Dedifferentiated amniotic fluid mesenchymal stem cell (primary cell): Measurements from ENCODE around the gene EPRS1.
"Not testable (repeated sequence)": the region's sequence is repeated elsewhere in the genome, so short reads cannot be mapped to it uniquely, and the experiment has no call there.

Experiments
- DNase-seq: peaks from one replicate; pipeline ENCODE4 v3.0.0-alpha.2; 2016; ENCODE audit errors: extremely low spot score

Gene EPRS1

GRCh38 chr1:220046052-220046930, at the start of gene EPRS1:
Gene EPRS1 (minus strand): TSS chr1:220046505. CDS start chr1:220046388, 117 bp downstream.
- peak; percentile 96 for DNase-seq

- no peak for DNase-seq
Observed at GRCh38 chr1:220094016-220094911, 48.0 kb upstream of the EPRS1 start, which contains the start of gene IARS2. Gene IARS2 (plus strand): TSS chr1:220094132. CDS start chr1:220094217, 85 bp downstream.

- DNase-seq = peak; percentile 77
Observed at GRCh38 chr1:220093361-220094015, 47.2 kb upstream of the EPRS1 start.

DNA sequence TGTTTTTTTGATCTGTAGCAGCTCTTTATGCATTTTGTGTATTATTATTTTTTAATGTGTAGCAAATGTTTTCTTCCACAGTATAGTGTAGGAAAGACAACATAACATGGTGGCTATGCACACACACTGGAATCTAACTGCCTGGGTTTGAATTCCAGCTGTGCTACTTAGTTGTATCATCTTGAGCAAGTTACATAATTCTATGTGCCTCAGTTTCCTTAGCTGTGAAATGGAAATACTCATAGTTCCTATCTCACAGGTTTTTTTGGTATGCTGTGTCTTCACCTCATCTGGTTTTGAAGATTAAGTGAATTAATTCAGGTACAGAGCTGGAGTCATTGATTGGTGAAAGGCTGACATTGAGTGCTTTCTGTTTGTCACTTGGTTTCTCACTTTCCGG, 46.4 kb upstream of the EPRS1 start:
- DNase-seq = no peak

- DNase-seq = peak; percentile 96
Observed at GRCh38 chr1:220089650-220090556, 43.6 kb upstream of the EPRS1 start, which contains the start of gene BPNT1. Gene BPNT1 (minus strand): TSS chr1:220089788. CDS start chr1:220079846, 9,942 bp downstream.

DNA sequence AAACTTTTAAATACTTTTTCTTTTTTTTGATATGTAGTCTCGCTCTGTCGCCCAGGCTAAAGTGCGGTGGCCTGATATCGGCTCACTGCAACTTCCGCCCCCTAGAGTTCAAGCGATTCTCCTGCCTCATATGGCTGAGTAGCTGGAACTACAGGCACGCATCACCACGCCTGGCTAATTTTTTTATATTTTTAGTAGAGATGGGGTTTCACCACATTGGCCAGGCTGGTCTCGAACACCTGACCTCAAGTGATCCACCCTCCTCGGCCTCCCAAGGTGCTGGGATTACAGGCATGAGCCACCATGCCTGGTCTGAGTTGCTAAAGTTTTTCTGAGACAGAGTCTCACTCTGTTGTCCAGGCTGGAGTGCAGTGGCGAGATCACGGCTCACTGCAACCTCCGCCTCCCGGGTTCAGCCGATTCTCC, 40.0 kb upstream of the EPRS1 start:
- not testable (repeated sequence) for DNase-seq

GRCh38 chr1:220084460-220084859, 38.2 kb upstream of the EPRS1 start:
- DNase-seq = no peak

DNA sequence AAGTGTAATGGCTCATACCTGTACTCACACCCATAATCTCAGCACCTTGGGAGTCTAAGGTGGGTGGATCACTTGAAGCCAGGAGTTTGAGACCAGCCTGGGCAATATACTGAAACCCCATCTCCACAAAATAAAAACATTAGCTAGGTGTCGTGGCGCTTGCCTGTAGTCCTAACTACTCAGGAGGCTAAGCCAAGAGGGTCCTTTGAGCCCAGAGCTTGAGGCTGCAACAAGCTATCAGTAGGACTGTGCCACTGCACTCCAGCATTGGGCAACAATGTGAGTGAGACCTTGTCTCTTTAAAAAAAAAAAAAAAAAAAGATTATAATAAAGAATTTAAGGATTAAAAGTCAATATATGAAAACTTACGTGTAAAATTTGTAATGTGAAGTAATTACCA, 31.6 kb upstream of the EPRS1 start:
- no peak for DNase-seq

DNA sequence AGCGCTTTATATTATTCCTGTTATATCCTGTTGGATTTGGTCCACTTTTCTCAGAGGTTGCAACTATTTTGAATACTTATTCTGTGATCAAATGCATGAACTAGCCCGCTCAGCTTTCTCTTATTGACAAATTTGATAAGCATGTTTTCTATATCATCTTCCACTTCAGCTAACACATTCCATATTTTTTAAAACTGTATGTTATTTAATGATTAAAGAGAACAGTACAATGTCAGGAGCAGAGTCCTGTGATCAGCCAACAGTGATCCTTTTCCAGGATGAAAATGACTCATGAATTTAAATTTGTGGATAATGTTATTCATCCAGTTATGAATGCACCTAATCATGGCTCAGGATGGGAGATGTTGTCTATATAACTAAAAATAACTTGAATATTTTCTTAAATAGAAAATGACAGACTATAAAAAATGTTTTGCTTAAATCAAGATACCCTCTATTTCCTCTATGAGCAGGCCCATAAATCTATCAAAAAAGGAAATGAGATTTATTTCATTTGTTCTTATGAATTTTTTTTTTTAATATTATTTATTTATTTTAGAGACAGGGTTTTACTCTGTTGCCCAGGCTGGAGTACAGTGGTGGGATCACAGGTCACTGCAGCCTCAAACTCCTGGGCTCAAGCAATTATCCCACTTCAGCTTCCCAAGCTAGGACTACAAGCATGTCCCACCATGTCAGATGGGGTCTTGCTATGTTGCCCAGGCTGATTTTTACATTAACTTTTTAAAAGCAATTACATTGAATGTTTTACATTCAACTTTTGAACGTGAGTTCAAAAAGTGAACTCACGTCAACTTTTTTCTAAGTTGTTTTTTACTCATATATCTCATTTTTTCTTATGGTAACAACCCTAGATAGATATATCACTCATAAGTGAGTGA, 30.8 kb upstream of the EPRS1 start:
- no peak for DNase-seq

- DNase-seq = no peak
Observed at GRCh38 chr1:220067269-220068204, 21.2 kb upstream of the EPRS1 start.

GRCh38 chr1:220062629-220063028, 16.3 kb upstream of the EPRS1 start:
- no peak for DNase-seq

GRCh38 chr1:220060876-220061275, 14.6 kb upstream of the EPRS1 start:
- no peak for DNase-seq

DNA sequence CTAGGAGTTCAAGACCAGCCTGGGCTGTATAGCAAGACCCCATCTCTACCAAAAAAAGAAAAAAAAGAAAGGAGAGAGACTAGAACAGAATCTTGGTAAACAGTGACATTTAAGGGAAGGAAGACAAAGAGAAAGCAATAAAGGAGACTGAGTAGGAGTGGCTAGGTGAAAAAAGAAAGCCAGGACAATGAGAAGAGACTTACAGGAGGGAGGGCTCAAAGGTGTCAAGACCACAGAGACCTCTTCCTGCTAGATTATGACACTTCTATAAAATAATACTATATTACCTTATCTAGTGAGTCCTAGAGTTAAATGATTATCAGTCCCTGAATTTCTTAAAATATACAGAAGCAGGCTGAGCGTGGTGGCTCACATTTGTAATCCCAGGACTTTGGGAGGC, 10.1 kb upstream of the EPRS1 start:
- no peak for DNase-seq

DNA sequence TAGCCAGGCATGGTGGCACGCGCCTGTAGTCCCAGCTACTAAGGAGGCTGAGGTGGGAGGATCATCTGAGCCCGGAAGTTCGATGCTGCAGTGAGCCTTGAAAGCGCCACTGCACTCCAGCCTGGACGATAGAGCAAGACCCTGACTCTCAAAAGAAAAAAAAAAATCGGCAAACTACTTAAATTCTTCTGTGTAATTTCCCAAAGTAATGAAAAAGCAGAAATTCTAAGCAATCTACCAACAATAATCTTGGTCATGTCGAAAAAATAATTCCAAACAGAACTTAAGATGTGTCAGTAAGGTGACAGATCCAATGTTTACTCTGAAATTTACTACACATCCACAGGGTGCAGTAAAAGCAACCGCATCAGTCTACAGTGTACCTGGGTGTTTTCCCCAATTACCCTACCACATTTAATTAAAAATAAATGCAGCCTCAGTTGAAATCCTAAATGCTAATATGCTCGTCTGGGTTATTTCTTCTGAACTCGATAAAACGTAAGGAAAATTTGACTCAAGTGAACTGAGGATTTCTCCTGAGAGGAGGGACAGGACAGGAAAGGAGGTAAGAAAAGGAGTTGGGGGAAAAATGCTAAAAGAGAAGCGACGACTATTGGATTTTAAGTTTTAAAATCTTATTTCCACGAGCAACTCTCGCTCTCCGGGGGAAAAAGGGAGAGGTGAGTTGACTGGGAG, 801 bp downstream of the EPRS1 start:
- DNase-seq = no peak

GRCh38 chr1:220044678-220045355, 1.5 kb downstream of the EPRS1 start:
- no peak for DNase-seq

DNA sequence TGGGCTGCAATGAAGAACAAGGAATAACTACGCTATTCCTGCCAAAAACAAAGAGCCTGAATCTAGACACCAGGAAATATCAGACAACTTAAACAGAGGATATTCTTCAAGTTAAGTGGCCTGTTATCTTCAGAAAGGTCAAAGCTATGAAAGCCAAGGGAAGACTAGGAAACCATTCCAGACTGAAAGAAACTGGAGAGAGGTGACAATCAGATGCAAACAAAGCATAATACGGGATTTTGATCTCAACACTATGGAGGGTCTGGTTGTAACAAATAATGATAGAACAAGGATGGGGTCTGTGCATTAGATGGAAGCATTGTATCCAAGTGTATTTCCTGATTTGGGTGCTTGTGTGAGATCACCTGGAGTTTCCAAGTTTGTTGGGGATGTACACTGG, 2.7 kb downstream of the EPRS1 start:
- no peak for DNase-seq

- no peak for DNase-seq
Observed at GRCh38 chr1:220040028-220040596, 6.2 kb downstream of the EPRS1 start.
